ENCODE measurements around the gene ASB2. TPM values are rescaled to one million over a fixed set of nuclear protein-coding genes. Genes with fewer than 3 reads are reported as not detected.
A peak's percentile ranks its signal among the peaks of the same experiment; 100 is the strongest.

ASB2 gene
- total RNA-seq, 1 donor from 2014 or later = 0.26 TPM

GRCh38 chr14:94021001-94021400, 44.6 kb upstream of the ASB2 start:
- Histone ChIP-seq H3K27me3 (ENCODE audit: control insufficient read depth, insufficient read depth, low read length) (peaks cover 3% of the 10 kb centered on the region), H3K36me3 (ENCODE audit: control insufficient read depth, insufficient read depth, low read length) (no peaks in the 10 kb centered on the region), H3K4me3 (ENCODE audit: low read depth, low read length) (no peak overlapping the region)
- TF ChIP-seq, protein P1, sequence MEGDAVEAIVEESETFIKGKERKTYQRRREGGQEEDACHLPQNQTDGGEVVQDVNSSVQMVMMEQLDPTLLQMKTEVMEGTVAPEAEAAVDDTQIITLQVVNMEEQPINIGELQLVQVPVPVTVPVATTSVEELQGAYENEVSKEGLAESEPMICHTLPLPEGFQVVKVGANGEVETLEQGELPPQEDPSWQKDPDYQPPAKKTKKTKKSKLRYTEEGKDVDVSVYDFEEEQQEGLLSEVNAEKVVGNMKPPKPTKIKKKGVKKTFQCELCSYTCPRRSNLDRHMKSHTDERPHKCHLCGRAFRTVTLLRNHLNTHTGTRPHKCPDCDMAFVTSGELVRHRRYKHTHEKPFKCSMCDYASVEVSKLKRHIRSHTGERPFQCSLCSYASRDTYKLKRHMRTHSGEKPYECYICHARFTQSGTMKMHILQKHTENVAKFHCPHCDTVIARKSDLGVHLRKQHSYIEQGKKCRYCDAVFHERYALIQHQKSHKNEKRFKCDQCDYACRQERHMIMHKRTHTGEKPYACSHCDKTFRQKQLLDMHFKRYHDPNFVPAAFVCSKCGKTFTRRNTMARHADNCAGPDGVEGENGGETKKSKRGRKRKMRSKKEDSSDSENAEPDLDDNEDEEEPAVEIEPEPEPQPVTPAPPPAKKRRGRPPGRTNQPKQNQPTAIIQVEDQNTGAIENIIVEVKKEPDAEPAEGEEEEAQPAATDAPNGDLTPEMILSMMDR (IDR thresholded peaks at IDR 0.05; ENCODE audit: insufficient read depth, low read length, severe bottlenecking) = no peak
- FAIRE-seq = no peak
- peak; percentile 58 for DNase-seq (ENCODE audit: low read depth)

DNA sequence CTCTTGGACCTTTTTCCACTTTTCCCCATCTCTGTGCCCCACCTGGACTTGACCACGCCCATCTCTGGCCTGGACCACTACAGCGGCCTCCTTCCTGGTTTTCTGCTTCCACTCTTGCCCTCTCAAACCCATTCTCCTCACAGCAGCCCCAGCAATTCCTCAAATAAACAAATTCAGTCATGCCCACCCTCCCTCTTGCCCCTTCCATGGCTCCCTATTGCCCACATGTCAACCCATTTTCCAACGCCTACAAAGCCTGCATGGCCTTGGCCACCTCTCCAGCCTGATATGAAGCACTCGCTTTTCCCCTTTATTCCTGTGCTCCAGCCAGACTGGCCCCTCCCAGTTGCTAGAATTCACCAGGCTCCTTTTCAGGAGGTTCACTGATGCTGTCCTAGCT, 43.9 kb upstream of the ASB2 start:
- TF ChIP-seq, protein P1 (IDR thresholded peaks at IDR 0.05; ENCODE audit: insufficient read depth, low read length, severe bottlenecking) = no peak
- no peak for DNase-seq (ENCODE audit: low read depth)
- H3K27me3 ChIP-seq (ENCODE audit: control insufficient read depth, insufficient read depth, low read length) = peaks cover 3% of the 10 kb centered on the region
- H3K36me3 ChIP-seq (ENCODE audit: control insufficient read depth, insufficient read depth, low read length) = no peaks in the 10 kb centered on the region
- no peak overlapping the region for H3K4me3 ChIP-seq (ENCODE audit: low read depth, low read length)
- FAIRE-seq = no peak

DNA sequence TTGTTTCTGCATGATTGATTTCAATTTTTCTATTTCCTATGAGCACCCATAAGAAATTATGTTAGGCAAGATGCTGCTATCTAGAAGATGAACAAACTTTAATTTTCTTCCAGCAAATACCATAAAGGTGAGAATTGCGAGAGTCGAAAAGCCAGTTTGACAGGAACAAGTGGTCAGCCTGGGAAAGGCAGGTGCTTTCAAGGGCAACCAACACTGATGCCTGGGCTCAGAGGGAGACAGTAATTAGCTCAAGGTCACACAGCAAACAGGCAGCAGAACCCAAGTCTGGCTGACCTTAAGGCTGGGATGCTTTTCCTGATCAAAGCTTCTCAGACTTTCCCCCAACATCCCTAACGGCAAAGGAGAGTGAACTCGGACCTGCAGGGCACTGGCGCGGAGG, 43.0 kb upstream of the ASB2 start:
- no peaks in the 10 kb centered on the region for H3K36me3 ChIP-seq (ENCODE audit: control insufficient read depth, insufficient read depth, low read length)
- peak; percentile 23 for DNase-seq (ENCODE audit: low read depth)
- peaks cover 3% of the 10 kb centered on the region for H3K27me3 ChIP-seq (ENCODE audit: control insufficient read depth, insufficient read depth, low read length)
- TF ChIP-seq, protein P1 (IDR thresholded peaks at IDR 0.05; ENCODE audit: insufficient read depth, low read length, severe bottlenecking) = no peak
- H3K4me3 ChIP-seq (ENCODE audit: low read depth, low read length) = no peak overlapping the region
- no peak for FAIRE-seq

DNA sequence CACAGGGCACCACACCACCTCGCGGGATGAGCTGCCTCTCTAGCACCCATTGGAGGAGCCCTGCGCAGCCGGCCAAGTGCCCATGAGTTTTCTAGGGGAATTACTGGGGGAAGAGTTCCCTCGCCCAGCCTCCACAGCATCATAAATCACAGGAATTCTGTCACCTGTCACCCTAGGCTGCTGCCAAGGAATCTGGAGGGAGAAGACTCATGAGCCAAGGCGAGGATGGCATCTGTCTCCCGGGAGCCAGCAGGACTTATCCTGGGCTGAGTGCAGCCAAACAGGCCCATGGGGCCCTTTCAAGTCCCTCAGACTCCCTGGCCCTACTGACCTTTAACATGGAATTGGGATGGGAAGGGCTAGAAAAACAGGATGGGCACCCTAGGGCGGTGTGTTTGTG, 41.9 kb upstream of the ASB2 start:
- Histone ChIP-seq H3K27me3 (ENCODE audit: control insufficient read depth, insufficient read depth, low read length) (peaks cover 3% of the 10 kb centered on the region), H3K36me3 (ENCODE audit: control insufficient read depth, insufficient read depth, low read length) (no peaks in the 10 kb centered on the region), H3K4me3 (ENCODE audit: low read depth, low read length) (no peak overlapping the region)
- TF ChIP-seq, protein P1 (IDR thresholded peaks at IDR 0.05; ENCODE audit: insufficient read depth, low read length, severe bottlenecking) = no peak
- no peak for DNase-seq (ENCODE audit: low read depth)
- no peak for FAIRE-seq

DNA sequence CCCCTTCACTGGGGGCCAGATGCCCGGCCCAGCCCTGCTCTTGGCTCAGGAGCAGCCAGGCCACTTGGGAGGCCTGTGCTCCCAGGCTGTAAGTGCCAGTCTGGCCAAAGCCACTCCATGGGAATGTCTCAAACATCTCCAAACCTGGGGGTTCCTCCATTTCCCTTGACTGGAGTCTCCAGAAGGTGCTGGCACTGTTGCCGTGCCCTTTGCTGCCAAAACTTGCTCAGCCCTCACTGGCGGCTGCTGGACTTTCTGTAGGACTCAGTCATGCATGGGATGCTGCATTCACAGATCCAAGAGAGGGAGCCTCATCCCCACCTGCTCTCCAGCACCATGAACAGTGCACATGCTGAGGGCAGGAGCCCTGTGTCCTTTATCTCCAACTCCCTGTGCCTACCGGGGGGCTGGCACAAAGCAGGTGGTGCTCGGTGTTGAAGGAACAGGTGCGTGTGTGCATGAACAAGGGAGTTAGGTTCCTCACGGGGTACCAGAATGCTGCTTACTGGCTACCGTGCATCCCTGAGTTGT, 40.1 kb upstream of the ASB2 start:
- FAIRE-seq = peak; percentile 50

More for the DNA sequence above, 40.1 kb upstream of the ASB2 start:
- Histone ChIP-seq H3K27me3 (ENCODE audit: control insufficient read depth, insufficient read depth, low read length) (peaks cover 3% of the 10 kb centered on the region), H3K4me3 (ENCODE audit: low read depth, low read length) (no peak overlapping the region), H3K36me3 (ENCODE audit: control insufficient read depth, insufficient read depth, low read length) (no peaks in the 10 kb centered on the region)
- DNase-seq (ENCODE audit: low read depth) = no peak
- TF ChIP-seq, protein P1 (IDR thresholded peaks at IDR 0.05; ENCODE audit: insufficient read depth, low read length, severe bottlenecking) = no peak
